GM21529 (cell line): ENCODE results near the gene TNPO3.

Experiments
- ATAC-seq: cut with Tn5 transposase; IDR thresholded peaks from one replicate; pipeline ENCODE4 v1.9.1; 2021; ENCODE audit not compliant: unreplicated experiment

TNPO3 gene

DNA sequence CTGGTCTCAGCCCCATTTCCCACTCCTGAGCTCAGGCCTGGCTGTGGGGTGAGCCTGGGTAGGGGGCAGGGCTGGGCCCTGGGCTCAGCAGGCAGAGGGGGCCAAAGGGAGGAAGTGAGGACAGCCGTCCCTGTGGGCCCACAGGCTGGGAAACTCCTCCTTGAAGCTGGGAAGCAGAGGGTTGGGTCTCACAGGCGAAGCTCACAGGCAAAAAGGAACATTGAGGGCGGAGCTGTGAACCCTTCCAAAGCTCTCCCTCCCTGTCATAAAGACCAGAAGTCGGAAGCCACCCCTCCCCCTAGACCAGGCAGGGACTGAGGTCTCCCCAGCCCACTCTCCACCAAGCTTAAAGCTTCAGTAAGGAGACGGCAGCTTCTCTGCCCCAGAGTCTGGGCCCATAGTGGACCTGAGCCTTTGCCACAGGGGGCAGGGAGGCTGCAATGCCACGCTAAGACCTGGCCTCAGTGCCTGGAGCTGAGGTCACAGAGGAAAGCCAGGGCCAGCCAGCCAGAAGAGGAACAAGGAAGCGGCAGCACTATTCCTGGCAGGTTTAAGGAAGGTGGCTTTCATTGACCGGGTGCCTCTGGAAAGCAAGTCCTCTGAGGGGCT, 143.4 kb downstream of the TNPO3 start:
- ATAC-seq = no peak

DNA sequence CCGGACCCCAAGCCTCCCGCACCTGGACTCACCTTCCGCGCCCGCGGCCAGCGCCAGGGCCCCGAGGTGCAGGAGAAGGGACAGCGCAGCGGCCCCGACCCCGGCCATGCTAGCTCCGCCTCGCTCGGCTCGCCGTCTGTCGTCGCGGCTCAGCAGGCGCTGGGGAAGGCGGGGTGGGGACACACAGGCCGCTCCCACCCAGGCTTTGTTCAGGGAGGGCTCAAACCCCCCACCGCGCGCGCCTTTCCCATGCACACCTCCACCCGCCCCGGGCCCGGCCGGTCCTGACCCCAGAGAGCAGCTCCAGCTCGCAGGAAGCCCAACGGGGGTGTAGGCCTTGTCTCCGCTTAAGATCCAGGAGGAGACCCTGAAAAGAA, 144.4 kb downstream of the TNPO3 start, which contains the start of gene KCP:
KCP (minus strand) TSS at position 141 of the 377 bp plus-strand sequence; CDS start at position 108, 33 bp downstream.
- no peak for ATAC-seq

DNA sequence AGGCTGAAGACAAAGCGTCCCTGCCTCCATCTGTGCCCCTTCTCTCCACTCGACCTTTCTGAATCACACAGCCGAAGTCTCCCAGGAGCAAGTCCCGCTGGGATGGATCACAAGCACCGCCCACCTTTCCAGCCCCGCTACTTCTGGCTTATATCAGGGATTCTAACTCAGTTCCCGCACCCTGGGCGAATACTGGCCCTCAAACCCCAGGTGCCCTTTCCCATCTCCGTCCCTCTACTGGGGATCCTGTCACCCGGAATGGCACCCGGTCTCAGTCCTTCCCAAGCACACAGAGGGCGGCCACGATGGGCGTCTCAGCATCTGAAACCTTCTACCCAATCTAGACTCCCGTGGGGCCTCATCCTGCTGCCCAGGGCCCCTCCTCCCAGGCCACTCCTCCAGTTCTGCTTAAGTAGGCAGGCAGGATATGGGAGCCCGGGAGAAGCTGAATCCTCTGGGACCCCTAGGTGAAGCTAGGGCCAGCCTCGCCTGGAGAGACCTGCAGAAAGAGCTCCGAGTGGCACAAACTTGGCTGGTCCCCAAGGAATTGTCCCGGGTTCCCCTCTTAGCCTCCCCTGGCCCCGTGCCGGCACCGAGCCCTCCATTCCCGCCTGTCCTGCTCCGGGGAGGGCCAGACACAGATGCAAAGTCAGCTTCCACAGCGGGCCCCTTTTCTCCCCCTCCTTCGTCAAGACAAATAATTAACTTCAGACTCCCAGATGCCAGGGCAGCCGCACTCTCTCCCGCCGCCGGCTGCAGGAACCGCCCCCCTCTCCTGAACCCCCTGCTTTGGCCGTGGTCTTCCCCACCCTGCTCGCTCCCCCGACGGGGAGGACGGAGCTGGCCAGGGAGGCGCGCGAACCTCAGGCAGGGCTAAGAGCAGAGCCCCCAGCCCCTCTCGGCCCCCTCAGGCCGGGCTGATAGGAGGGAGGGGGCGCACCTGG, 145.0 kb downstream of the TNPO3 start:
- no peak for ATAC-seq

DNA sequence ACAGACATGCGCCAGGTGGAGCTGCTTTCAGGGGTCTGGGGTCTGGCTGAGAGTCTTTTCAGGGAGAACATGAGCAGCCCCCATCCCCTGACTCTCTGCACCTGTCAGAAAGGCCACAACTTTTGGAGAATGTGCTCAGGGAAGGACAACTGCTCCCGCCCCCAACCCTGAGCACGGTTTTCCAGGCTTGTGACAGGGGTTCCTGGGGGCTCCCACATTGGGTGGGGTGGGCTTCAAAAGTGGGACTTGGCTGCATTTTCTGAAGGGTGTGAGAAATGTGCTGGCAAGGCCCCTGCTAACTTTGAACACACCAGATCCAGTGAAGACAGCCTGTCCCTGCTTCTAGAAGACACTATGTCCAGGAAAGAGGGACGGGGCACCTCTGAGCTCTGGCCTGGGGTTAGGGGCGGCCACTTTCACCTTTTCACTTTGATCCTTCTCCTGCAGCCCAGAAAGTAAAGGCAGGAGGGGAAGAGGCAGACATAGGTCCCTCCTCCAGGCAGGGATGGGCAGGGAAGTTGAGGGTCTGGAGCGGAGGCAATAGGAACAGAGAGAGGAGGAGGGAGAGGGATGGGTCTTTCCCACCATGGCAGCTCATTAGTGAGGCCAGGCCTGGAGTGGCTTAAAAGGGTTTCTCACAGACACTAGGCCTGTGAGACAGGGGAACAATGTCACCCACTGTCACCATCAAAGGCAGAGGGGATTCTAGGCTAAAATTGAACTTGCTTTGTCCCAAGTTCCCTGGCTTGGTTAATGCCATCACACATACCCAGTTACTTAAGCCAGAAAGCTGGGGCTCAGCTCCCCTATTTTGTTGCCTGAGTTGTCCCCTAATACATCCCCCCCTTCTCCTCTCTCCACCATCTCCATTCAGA, 145.9 kb downstream of the TNPO3 start:
- no peak for ATAC-seq

DNA sequence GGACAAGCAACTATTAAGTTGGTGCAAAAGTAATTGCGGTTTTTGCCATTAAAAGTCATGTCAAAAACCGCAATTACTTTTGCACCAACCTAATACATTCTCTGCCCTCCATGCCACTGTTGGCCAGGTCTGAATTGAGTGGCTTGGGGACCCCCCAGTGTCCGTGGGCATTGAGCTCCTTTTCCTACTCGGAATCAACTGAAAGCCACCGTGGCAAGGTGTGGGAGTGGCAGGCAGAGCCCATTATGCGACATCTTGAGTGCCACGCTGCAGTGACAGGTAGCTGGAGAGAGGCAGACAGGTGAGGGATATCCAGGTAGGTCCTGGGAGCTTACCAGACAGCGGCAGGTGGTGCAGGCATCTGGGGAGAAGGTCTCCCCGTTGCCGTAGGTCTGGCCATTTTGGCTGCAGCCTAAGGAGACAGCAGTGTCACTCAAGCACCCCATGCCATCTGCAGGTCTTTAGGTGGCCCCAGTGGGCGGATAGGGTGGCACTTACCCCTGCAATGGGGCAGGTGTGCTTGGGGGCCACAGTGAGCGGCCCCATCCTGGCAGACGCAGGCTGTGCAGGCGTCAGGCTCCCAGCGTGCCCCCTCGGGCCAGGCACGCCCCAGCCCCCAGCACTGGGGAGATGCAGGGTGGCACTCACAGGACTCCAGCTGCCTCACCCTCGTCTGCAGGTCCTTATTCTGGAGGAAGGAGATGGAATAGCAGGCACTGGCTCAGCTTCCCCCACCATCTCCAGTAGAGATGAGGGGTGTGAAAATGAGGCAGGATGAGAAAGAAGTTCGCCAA, 147.9 kb downstream of the TNPO3 start:
- no peak for ATAC-seq

DNA sequence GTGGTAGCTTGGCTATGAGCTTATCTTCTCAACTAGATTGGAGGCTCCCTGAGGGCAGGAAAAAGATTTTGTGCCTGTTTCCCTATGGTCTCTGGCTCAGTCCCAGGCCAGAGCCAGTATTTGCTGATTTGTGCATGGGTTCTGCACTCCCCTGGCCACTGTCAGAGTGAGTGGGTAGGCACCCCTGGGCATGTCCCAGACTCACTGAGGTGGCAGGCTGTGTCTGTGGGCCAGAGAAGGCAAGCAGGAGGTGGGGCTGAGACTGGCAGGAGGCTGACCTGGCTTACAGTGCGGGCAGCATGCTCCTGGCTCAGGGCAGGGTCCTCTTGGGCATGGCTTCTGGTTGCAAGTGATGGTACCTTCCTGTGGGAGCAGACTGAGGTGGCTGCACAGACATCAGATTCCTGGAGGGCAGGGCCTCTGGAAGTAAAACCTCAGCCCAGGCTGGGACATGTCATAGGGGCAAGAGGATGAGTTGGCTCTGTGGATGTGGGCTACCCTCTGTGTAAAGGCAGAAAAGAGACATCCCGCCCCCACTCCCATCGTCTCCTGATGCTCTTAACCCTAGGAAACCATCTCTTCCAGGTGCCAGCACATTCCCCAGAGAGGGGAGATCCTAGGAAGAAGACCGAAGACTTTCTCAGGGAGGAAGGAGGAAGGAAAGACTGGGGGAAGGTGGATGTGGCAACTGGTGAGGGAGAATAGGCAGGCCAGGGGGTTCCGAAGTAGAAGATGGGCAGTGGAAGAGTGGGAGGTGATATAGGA, 148.7 kb downstream of the TNPO3 start:
- no peak for ATAC-seq

DNA sequence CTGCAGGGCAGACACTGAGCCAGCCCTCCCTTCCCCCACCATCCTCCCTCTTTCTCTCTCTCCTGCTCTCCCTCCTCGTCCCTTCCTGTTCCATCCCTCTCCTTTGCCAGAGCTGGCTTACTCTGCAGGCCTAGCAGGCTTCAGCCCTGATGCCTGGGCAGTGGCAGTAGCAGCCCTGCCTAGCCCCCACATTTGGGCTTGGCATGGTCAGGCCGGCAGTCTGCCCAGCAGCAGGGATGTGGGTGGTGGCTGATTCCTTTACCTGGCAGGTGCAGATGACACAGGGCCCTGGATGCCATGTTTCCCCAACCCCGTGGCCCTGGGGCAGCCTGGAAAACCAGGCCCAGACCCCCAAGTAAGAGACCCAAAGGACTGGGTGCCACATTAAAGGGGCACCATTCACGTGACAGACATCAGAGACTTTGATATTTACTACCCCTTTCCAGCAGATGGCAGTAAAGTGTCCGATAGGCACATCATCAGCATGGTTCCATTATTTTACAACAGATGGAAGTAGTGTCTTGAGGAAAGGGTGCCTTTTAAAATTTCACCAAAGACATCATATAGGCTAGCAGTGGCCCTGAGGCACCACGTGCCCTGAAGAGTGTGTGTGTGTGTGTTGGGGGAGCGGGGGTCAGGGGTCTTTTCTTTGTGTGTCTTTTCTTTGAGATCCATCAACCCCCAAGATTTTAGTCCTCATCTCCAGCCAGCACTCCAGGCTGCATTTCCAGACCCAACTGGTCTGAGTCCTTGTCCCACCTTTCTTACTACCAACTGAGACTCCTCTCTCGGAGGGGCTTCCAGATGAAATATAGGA, 150.3 kb downstream of the TNPO3 start:
- ATAC-seq = no peak
